ENCODE measurements around the gene PSTPIP1.

GRCh38 chr15:76962337-76963013 lies 32.5 kb upstream of the PSTPIP1 start:
- TF ChIP-seq CTCF (IDR thresholded peaks at IDR 0.05; ENCODE audit: low read depth, low read length) (peak; percentile 7; the same call in 1 of the 2 replicates), EZH2phosphoT487 (IDR thresholded peaks at IDR 0.05; ENCODE audit: low read depth) (no peak)
